WTC11 (cell line): Measurements from ENCODE around the gene RAD50.

Experiments
- CREB1 ChIP-seq: sonication (generic); formaldehyde crosslinking; IDR thresholded peaks from 2 replicates; pipeline ENCODE4 v1.8.0; 2023; ENCODE audit warnings: mild to moderate bottlenecking, missing genetic modification reagents
- NFYB ChIP-seq: sonication (generic); formaldehyde crosslinking; conservative IDR thresholded peaks from 2 replicates; pipeline ENCODE4 v1.8.0; 2022; ENCODE audit warnings: low read depth, missing genetic modification reagents
- NR3C1 ChIP-seq: sonication (generic); formaldehyde crosslinking; conservative IDR thresholded peaks from 2 replicates; pipeline ENCODE4 v1.8.1; 2023; ENCODE audit warnings: low read depth, mild to moderate bottlenecking, missing genetic modification reagents
- TP53 ChIP-seq: sonication (generic); formaldehyde crosslinking; IDR thresholded peaks from 2 replicates; pipeline ENCODE4 v1.8.1; 2023; ENCODE audit warnings: mild to moderate bottlenecking, missing genetic modification reagents
- ZNF219 ChIP-seq: sonication (generic); formaldehyde crosslinking; IDR thresholded peaks from 2 replicates; pipeline ENCODE4 v1.8.0; 2023; ENCODE audit warnings: missing genetic modification reagents, mild to moderate bottlenecking, borderline replicate concordance
- TF ChIP-seq, protein P1 (sequence below): fragments of 200-600 bp; IDR thresholded peaks from 2 replicates; pipeline ENCODE4 v1.8.0; 2022; ENCODE audit warnings: antibody characterized with exemption
- TF ChIP-seq, protein P2 (sequence below): sonication (generic); formaldehyde crosslinking; IDR thresholded peaks from 2 replicates; pipeline ENCODE4 v1.8.0; 2022; ENCODE audit warnings: mild to moderate bottlenecking, missing genetic modification reagents
- TF ChIP-seq, protein P3 (sequence below): sonication (generic); formaldehyde crosslinking; IDR thresholded peaks from 2 replicates; pipeline ENCODE4 v1.8.1; 2022; ENCODE audit warnings: mild to moderate bottlenecking, moderate library complexity, missing genetic modification reagents
- TF ChIP-seq, protein P4 (sequence below): sonication (generic); formaldehyde crosslinking; IDR thresholded peaks from 2 replicates; pipeline ENCODE4 v1.8.1; 2023; ENCODE audit warnings: mild to moderate bottlenecking, missing genetic modification reagents, borderline replicate concordance

DNA sequence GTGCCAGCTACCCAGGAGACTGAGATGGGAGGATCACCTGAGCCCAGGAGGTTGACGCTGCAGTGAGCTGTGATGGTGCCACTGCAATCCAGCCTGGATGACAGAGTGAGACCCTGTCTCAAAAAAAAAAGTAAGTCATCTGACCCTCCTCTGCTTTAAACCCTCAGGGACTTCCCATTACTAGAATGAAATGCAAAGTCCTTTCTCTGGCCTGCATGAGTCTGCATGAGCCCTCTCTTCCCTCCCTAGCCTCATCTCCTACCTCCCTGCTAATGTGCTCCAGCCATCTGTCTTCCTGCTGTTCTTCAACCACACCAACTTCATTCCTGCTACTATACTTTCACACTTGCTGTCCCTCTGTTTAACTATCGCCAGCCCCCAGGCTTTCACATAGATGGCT, 28.8 kb upstream of the RAD50 start:
- TF ChIP-seq, protein P1, sequence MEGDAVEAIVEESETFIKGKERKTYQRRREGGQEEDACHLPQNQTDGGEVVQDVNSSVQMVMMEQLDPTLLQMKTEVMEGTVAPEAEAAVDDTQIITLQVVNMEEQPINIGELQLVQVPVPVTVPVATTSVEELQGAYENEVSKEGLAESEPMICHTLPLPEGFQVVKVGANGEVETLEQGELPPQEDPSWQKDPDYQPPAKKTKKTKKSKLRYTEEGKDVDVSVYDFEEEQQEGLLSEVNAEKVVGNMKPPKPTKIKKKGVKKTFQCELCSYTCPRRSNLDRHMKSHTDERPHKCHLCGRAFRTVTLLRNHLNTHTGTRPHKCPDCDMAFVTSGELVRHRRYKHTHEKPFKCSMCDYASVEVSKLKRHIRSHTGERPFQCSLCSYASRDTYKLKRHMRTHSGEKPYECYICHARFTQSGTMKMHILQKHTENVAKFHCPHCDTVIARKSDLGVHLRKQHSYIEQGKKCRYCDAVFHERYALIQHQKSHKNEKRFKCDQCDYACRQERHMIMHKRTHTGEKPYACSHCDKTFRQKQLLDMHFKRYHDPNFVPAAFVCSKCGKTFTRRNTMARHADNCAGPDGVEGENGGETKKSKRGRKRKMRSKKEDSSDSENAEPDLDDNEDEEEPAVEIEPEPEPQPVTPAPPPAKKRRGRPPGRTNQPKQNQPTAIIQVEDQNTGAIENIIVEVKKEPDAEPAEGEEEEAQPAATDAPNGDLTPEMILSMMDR = no peak
- TF ChIP-seq, protein P2, sequence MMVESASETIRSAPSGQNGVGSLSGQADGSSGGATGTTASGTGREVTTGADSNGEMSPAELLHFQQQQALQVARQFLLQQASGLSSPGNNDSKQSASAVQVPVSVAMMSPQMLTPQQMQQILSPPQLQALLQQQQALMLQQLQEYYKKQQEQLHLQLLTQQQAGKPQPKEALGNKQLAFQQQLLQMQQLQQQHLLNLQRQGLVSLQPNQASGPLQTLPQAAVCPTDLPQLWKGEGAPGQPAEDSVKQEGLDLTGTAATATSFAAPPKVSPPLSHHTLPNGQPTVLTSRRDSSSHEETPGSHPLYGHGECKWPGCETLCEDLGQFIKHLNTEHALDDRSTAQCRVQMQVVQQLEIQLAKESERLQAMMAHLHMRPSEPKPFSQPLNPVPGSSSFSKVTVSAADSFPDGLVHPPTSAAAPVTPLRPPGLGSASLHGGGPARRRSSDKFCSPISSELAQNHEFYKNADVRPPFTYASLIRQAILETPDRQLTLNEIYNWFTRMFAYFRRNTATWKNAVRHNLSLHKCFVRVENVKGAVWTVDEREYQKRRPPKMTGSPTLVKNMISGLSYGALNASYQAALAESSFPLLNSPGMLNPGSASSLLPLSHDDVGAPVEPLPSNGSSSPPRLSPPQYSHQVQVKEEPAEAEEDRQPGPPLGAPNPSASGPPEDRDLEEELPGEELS = no peak
- TF ChIP-seq TP53 (CRISPR knock-in tag) (no peak), NR3C1 (no peak), CREB1 (CRISPR knock-in tag) (no peak), NFYB (CRISPR knock-in tag) (no peak), ZNF219 (CRISPR knock-in tag) (no peak)
- TF ChIP-seq, protein P3, sequence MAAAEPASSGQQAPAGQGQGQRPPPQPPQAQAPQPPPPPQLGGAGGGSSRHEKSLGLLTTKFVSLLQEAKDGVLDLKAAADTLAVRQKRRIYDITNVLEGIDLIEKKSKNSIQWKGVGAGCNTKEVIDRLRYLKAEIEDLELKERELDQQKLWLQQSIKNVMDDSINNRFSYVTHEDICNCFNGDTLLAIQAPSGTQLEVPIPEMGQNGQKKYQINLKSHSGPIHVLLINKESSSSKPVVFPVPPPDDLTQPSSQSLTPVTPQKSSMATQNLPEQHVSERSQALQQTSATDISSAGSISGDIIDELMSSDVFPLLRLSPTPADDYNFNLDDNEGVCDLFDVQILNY = no peak
- TF ChIP-seq, protein P4, sequence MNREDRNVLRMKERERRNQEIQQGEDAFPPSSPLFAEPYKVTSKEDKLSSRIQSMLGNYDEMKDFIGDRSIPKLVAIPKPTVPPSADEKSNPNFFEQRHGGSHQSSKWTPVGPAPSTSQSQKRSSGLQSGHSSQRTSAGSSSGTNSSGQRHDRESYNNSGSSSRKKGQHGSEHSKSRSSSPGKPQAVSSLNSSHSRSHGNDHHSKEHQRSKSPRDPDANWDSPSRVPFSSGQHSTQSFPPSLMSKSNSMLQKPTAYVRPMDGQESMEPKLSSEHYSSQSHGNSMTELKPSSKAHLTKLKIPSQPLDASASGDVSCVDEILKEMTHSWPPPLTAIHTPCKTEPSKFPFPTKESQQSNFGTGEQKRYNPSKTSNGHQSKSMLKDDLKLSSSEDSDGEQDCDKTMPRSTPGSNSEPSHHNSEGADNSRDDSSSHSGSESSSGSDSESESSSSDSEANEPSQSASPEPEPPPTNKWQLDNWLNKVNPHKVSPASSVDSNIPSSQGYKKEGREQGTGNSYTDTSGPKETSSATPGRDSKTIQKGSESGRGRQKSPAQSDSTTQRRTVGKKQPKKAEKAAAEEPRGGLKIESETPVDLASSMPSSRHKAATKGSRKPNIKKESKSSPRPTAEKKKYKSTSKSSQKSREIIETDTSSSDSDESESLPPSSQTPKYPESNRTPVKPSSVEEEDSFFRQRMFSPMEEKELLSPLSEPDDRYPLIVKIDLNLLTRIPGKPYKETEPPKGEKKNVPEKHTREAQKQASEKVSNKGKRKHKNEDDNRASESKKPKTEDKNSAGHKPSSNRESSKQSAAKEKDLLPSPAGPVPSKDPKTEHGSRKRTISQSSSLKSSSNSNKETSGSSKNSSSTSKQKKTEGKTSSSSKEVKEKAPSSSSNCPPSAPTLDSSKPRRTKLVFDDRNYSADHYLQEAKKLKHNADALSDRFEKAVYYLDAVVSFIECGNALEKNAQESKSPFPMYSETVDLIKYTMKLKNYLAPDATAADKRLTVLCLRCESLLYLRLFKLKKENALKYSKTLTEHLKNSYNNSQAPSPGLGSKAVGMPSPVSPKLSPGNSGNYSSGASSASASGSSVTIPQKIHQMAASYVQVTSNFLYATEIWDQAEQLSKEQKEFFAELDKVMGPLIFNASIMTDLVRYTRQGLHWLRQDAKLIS (CRISPR knock-in tag) = no peak
